ENCODE results near the gene MACROD2. TPM values are rescaled to one million over a fixed set of nuclear protein-coding genes. Genes with fewer than 3 reads are reported as not detected.
"Not testable (repeated sequence)": the region's sequence is repeated elsewhere in the genome, so short reads cannot be mapped to it uniquely, and the experiment has no call there.

The MACROD2 gene
- total RNA-seq, 1 experiment from 2014 or later, result 1.3 TPM

- no peak for DNase-seq (ENCODE audit: low read depth, low spot score)
- in situ Hi-C loops (cut with HindIII; ENCODE audit: low pct_unique_long_range_greater_than_20kb, low sequenced_read_pairs), result no loop called here
Observed at GRCh38 chr20:14906908-14907434, 911.7 kb downstream of the MACROD2 start.

- in situ Hi-C loops (cut with HindIII; ENCODE audit: low pct_unique_long_range_greater_than_20kb, low sequenced_read_pairs), result no loop called here
- DNase-seq (ENCODE audit: low read depth, low spot score), result no peak
Observed at GRCh38 chr20:14910126-14910525, 914.8 kb downstream of the MACROD2 start.

- no peak for DNase-seq (ENCODE audit: low read depth, low spot score)
- in situ Hi-C loops (cut with HindIII; ENCODE audit: low pct_unique_long_range_greater_than_20kb, low sequenced_read_pairs), result no loop called here
Observed at GRCh38 chr20:14913896-14914620, 918.7 kb downstream of the MACROD2 start.

DNA sequence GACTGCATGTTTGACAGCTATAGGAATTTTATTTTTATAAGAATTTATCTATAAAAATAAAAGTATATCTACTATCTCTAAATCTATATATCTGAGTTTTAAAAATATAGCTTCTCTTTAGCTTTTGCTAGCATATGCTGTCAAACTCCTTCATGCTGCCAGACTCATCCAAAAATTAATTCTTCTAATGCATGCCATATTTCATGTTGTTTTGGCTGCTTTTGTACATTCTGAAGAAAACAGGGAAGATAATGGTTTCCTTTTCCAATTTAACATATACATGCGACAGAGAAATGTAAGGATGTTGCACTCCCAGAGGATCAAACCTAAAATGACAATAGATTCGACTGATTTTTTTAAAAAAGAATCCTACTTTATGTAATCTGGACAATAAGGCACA lies 919.3 kb downstream of the MACROD2 start:
- in situ Hi-C loops (cut with HindIII; ENCODE audit: low pct_unique_long_range_greater_than_20kb, low sequenced_read_pairs), result no loop called here

DNA sequence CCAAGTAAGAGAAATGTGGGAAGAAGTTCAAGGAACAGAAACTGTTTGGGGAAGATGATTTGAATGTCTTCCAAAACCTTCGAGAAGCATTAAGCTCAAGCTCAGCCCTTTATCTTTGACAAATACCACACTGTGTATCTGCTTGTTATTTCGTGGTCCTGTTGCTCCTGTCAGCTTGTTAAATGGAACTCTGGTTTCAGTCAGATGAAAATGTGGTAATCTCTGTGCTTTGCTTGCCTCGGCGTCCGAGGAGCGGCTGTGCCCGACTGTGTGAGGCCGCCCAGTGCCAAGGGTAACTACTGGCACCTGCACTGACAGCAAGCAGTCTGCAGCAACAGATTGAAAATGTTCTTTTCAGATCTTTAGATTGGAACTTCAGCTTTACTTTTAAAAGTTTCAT lies 920.0 kb downstream of the MACROD2 start:
- no peak for DNase-seq (ENCODE audit: low read depth, low spot score)
- in situ Hi-C loops (cut with HindIII; ENCODE audit: low pct_unique_long_range_greater_than_20kb, low sequenced_read_pairs), result no loop called here

More for the DNA sequence above, 919.3 kb downstream of the MACROD2 start:
- DNase-seq (ENCODE audit: low read depth, low spot score), result no peak

GRCh38 chr20:14916360-14916920 lies 921.1 kb downstream of the MACROD2 start:
- in situ Hi-C loops (cut with HindIII; ENCODE audit: low pct_unique_long_range_greater_than_20kb, low sequenced_read_pairs), result no loop called here

GRCh38 chr20:14918281-14918680 lies 923.0 kb downstream of the MACROD2 start:
- in situ Hi-C loops (cut with HindIII; ENCODE audit: low pct_unique_long_range_greater_than_20kb, low sequenced_read_pairs), result no loop called here
- no peak for DNase-seq (ENCODE audit: low read depth, low spot score)

More at GRCh38 chr20:14916360-14916920, 921.1 kb downstream of the MACROD2 start:
- no peak for DNase-seq (ENCODE audit: low read depth, low spot score)

DNA sequence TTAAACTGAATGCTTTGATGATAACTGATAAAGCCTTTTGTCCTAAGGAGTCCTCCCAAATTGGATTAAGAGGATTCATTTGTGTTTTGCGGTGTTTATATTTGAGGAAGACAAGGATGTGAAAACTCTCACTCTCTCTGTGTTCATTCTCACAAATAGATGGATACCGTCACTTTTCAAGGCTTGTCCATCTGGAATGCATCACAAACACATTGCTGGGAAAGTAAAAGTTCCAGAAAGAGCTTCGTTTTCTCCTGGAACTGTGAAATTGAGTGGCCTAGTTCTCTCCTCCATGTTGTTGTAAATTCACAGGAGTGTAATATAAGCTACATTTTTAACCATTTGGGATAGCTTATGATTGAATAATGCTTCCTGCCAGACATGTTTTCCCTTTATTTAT lies 923.7 kb downstream of the MACROD2 start:
- no peak for DNase-seq (ENCODE audit: low read depth, low spot score)
- in situ Hi-C loops (cut with HindIII; ENCODE audit: low pct_unique_long_range_greater_than_20kb, low sequenced_read_pairs), result no loop called here

DNA sequence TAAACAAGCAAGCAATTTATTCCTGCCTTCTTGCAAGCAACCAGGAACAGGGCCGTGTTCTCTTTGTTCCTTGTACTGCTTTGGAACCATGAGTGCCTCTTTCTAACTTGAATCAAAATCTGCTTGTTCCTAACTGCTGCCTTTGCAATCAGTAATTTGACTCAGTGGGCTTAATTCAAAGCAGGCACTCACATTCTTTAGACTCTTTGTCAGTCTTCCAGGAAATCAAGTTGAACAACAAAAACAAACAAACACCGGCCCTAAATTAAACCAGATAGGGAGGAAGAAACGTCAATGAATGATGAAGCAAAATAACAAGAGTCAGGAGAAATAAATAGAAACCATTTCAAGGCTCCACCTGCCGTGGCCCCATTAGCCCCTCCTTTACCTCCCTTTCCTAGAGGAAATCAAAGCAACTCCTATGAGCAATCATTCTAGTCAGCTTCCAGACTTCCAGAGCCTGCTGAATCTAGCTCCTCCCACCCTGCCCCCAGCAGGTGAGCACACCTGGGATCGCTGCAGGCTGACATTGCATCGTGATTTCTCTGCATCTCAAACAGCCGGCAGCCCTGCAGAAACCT lies 924.3 kb downstream of the MACROD2 start:
- no peak for DNase-seq (ENCODE audit: low read depth, low spot score)
- in situ Hi-C loops (cut with HindIII; ENCODE audit: low pct_unique_long_range_greater_than_20kb, low sequenced_read_pairs), result no loop called here

DNA sequence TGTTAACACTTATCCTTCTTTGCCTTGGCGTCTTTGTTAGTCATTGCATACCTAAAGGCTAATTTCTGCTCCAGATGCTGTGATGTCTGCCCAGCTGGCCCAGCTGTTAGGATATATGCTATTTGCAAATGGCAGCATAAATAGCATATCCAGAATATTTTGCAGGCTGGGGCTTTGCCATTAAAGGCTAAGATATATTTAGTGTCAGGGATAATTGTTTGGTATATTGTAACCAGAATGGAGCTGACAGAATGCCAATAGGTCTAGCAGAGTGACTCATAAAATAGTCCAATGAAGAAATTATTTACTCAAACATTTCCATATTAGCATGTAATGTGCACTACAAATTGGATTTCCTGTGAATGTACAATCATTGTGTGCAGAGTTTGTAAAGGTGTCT lies 926.2 kb downstream of the MACROD2 start:
- in situ Hi-C loops (cut with HindIII; ENCODE audit: low pct_unique_long_range_greater_than_20kb, low sequenced_read_pairs), result no loop called here
- DNase-seq (ENCODE audit: low read depth, low spot score), result no peak

- in situ Hi-C loops (cut with HindIII; ENCODE audit: low pct_unique_long_range_greater_than_20kb, low sequenced_read_pairs), result no loop called here
- no peak for DNase-seq (ENCODE audit: low read depth, low spot score)
Observed at GRCh38 chr20:14922503-14923267, 927.4 kb downstream of the MACROD2 start.

DNA sequence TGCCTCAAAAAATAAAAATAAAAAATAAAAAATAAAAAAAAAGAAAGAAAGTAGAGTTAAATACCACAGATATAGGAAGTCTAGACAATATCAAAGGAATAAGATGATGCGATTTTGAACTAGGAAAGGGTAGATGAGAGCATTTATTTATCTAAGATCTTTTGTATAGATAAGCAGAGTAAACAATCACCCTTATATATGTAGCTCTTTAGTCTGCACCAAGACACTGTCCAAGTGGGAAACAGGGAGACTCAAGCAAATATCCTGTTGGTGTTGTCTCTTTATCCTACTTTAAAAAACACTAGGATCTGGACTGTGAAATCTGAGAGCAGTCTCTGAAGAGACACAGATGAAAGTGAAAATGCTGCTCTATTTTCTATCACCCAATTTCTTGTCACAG lies 929.1 kb downstream of the MACROD2 start:
- DNase-seq (ENCODE audit: low read depth, low spot score), result no peak
- in situ Hi-C loops (cut with HindIII; ENCODE audit: low pct_unique_long_range_greater_than_20kb, low sequenced_read_pairs), result no loop called here

DNA sequence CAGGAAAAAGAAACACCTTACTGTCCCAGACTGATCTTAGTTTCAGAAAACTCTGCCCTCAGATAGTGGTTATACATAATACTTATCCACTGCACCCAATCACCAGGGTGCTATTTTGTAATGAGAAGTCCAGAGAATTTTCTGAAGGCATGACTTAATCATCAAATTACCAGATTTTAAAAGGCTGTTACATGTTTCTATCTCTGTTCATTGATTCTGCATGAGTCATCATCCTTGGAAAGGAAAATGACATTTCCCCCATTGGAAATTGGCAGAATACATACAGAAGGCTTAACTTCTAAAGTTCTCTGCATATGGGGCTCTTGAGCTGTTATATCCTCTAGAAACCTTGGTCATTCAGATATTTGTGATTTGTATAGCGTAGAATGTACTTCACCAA lies 930.0 kb downstream of the MACROD2 start:
- in situ Hi-C loops (cut with HindIII; ENCODE audit: low pct_unique_long_range_greater_than_20kb, low sequenced_read_pairs), result no loop called here
- no peak for DNase-seq (ENCODE audit: low read depth, low spot score)

DNA sequence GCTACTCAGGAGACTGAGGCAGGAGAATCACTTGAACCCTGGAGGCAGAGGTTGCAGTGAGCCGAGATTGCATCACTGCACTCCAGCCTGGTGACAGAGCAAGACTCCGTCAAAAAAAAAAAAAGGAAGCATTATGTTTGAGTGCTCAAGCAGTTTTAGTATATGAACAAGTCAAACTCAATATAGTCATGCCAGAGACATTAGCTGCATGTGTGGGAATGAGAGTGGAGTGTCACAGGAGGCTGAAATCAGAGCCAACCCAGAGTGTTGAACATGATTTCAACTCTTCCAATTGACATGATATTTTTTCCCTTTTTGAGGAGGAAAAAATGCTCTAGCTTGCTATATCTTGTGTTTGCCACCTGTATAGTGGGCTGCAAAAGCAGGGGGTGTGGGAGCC lies 931.1 kb downstream of the MACROD2 start:
- in situ Hi-C loops (cut with HindIII; ENCODE audit: low pct_unique_long_range_greater_than_20kb, low sequenced_read_pairs), result not testable (repeated sequence)

DNA sequence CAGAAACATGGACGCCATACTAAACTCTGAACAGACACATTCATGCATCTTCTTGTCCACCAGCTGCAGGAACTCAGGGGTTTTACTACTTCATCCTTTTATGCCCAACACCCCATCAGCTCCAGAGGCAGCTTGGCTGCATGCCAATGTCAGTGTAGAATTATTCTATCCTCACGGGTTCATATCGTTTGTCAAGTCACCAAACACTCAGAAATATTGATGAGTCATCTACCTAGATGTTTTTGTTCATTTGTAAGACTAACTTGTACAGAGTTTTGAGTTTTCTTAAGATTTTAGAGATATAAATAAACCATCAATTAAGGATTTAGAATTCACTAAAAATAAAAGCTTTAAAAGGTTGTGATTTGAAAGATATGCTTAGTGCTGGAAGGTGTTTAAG lies 932.8 kb downstream of the MACROD2 start:
- in situ Hi-C loops (cut with HindIII; ENCODE audit: low pct_unique_long_range_greater_than_20kb, low sequenced_read_pairs), result no loop called here
- no peak for DNase-seq (ENCODE audit: low read depth, low spot score)

More for the DNA sequence above, 931.1 kb downstream of the MACROD2 start:
- DNase-seq (ENCODE audit: low read depth, low spot score), result not testable (repeated sequence)

GRCh38 chr20:14929388-14929787 lies 934.1 kb downstream of the MACROD2 start:
- in situ Hi-C loops (cut with HindIII; ENCODE audit: low pct_unique_long_range_greater_than_20kb, low sequenced_read_pairs), result no loop called here

GRCh38 chr20:14932040-14932439 lies 936.7 kb downstream of the MACROD2 start:
- in situ Hi-C loops (cut with HindIII; ENCODE audit: low pct_unique_long_range_greater_than_20kb, low sequenced_read_pairs), result no loop called here
- DNase-seq (ENCODE audit: low read depth, low spot score), result no peak

More at GRCh38 chr20:14929388-14929787, 934.1 kb downstream of the MACROD2 start:
- DNase-seq (ENCODE audit: low read depth, low spot score), result no peak

GRCh38 chr20:14935285-14935684 lies 940.0 kb downstream of the MACROD2 start:
- in situ Hi-C loops (cut with HindIII; ENCODE audit: low pct_unique_long_range_greater_than_20kb, low sequenced_read_pairs), result no loop called here
- DNase-seq (ENCODE audit: low read depth, low spot score), result no peak
